HEK293 (cell line): Measurements from ENCODE around the gene YIPF6.

Experiments
- ATF2 ChIP-seq: fragments of 450-650 bp; formaldehyde crosslinking; IDR thresholded peaks from 2 replicates; pipeline ENCODE4 v1.5.1; 2016; ENCODE audit warnings: missing biosample characterization, missing genetic modification characterization, low read depth
- FEZF1 ChIP-seq: fragments of 450-650 bp; formaldehyde crosslinking; IDR thresholded peaks from 2 replicates; pipeline ENCODE4 v1.5.1; 2016; ENCODE audit warnings: missing biosample characterization, missing genetic modification characterization
- GFI1B ChIP-seq: fragments of 450-650 bp; formaldehyde crosslinking; IDR thresholded peaks from 2 replicates; pipeline ENCODE4 v1.5.1; 2016; ENCODE audit warnings: missing biosample characterization, missing genetic modification characterization
- MZF1 ChIP-seq: fragments of 450-650 bp; formaldehyde crosslinking; IDR thresholded peaks from 2 replicates; pipeline ENCODE4 v1.5.1; 2017; ENCODE audit warnings: missing biosample characterization, missing genetic modification characterization, borderline replicate concordance
- PRDM6 ChIP-seq: fragments of 450-650 bp; formaldehyde crosslinking; IDR thresholded peaks from 2 replicates; pipeline ENCODE4 v1.5.1; 2017; ENCODE audit warnings: missing biosample characterization, missing genetic modification characterization
- SP7 ChIP-seq: fragments of 450-650 bp; formaldehyde crosslinking; IDR thresholded peaks from 2 replicates; pipeline ENCODE4 v1.5.1; 2016; ENCODE audit warnings: missing biosample characterization, missing genetic modification characterization
- YY2 ChIP-seq: fragments of 450-650 bp; formaldehyde crosslinking; IDR thresholded peaks from 2 replicates; pipeline ENCODE4 v1.5.1; 2016; ENCODE audit warnings: missing biosample characterization, missing genetic modification characterization
- ZBTB21 ChIP-seq: fragments of 450-650 bp; formaldehyde crosslinking; IDR thresholded peaks from 2 replicates; pipeline ENCODE4 v1.5.1; 2017; ENCODE audit warnings: missing biosample characterization, missing genetic modification characterization
- ZFP69B ChIP-seq: fragments of 450-650 bp; formaldehyde crosslinking; IDR thresholded peaks from 2 replicates; pipeline ENCODE4 v1.5.1; 2016; ENCODE audit warnings: missing biosample characterization, missing genetic modification characterization
- ZIC2 ChIP-seq: fragments of 450-650 bp; formaldehyde crosslinking; IDR thresholded peaks from 2 replicates; pipeline ENCODE4 v1.5.1; 2016; ENCODE audit warnings: missing biosample characterization, missing genetic modification characterization
- ZNF133 ChIP-seq: fragments of 450-650 bp; formaldehyde crosslinking; IDR thresholded peaks from 2 replicates; pipeline ENCODE4 v1.5.1; 2016; ENCODE audit warnings: missing biosample characterization, missing genetic modification characterization
- ZNF148 ChIP-seq: fragments of 450-650 bp; formaldehyde crosslinking; IDR thresholded peaks from 2 replicates; pipeline ENCODE4 v1.5.0; 2017; ENCODE audit warnings: missing biosample characterization, missing genetic modification characterization, borderline replicate concordance
- ZNF16 ChIP-seq: fragments of 450-650 bp; formaldehyde crosslinking; IDR thresholded peaks from 2 replicates; pipeline ENCODE4 v1.5.1; 2016; ENCODE audit warnings: low read depth, missing biosample characterization, missing genetic modification characterization
- ZNF18 ChIP-seq: fragments of 450-650 bp; formaldehyde crosslinking; IDR thresholded peaks from 2 replicates; pipeline ENCODE4 v1.5.1; 2016; ENCODE audit warnings: missing biosample characterization, missing genetic modification characterization
- ZNF2 ChIP-seq: fragments of 450-650 bp; formaldehyde crosslinking; IDR thresholded peaks from 2 replicates; pipeline ENCODE4 v1.5.1; 2016; ENCODE audit warnings: missing biosample characterization, missing genetic modification characterization
- ZNF274 ChIP-seq, 2 experiments: fragments of 200-500 bp in 1 of 2; fragments of 450-650 bp in 1 of 2; sonication (Bioruptor generic) in 1 of 2; formaldehyde crosslinking in 1 of 2; IDR thresholded peaks; 2 replicates each; pipeline versions ENCODE4 v1.5.1 to v1.6.1; 2014 to 2016; ENCODE audit warnings: borderline replicate concordance in 1 of 2, inconsistent platforms in 1 of 2, low read length in 1 of 2, missing biosample characterization in 1 of 2, missing genetic modification characterization in 1 of 2
- ZNF362 ChIP-seq: fragments of 450-650 bp; formaldehyde crosslinking; IDR thresholded peaks from 2 replicates; pipeline ENCODE4 v1.5.1; 2016; ENCODE audit warnings: missing biosample characterization, missing genetic modification characterization
- ZNF366 ChIP-seq: fragments of 450-650 bp; formaldehyde crosslinking; conservative IDR thresholded peaks from 2 replicates; pipeline ENCODE4 v1.5.1; 2016; ENCODE audit warnings: missing biosample characterization, missing genetic modification characterization
- ZNF560 ChIP-seq: fragments of 450-650 bp; formaldehyde crosslinking; IDR thresholded peaks from 2 replicates; pipeline ENCODE4 v1.5.1; 2017; ENCODE audit warnings: missing biosample characterization, missing genetic modification characterization, borderline replicate concordance
- ZNF600 ChIP-seq: fragments of 450-650 bp; formaldehyde crosslinking; IDR thresholded peaks from 2 replicates; pipeline ENCODE4 v1.5.1; 2016; ENCODE audit warnings: missing biosample characterization, missing genetic modification characterization
- ZNF626 ChIP-seq: fragments of 450-650 bp; sonication (Bioruptor Pico); formaldehyde crosslinking; IDR thresholded peaks from 2 replicates; pipeline ENCODE4 v1.5.1; 2018; ENCODE audit warnings: missing biosample characterization, missing genetic modification characterization, inconsistent platforms
- ZNF654 ChIP-seq: fragments of 450-650 bp; formaldehyde crosslinking; IDR thresholded peaks from 2 replicates; pipeline ENCODE4 v1.5.1; 2016; ENCODE audit warnings: low read depth, missing biosample characterization, missing genetic modification characterization
- ZNF692 ChIP-seq: fragments of 450-650 bp; formaldehyde crosslinking; IDR thresholded peaks from 2 replicates; pipeline ENCODE4 v1.5.1; 2016; ENCODE audit warnings: missing biosample characterization, missing genetic modification characterization
- ZSCAN23 ChIP-seq: fragments of 450-650 bp; formaldehyde crosslinking; IDR thresholded peaks from 2 replicates; pipeline ENCODE4 v1.5.1; 2016; ENCODE audit warnings: missing biosample characterization, missing genetic modification characterization
- ZSCAN4 ChIP-seq: fragments of 450-650 bp; formaldehyde crosslinking; IDR thresholded peaks from 2 replicates; pipeline ENCODE4 v1.5.1; 2017; ENCODE audit warnings: missing biosample characterization, missing genetic modification characterization

The YIPF6 gene

GRCh38 chrX:68462653-68463052 is 36.2 kb upstream of the YIPF6 start (continued):
- no peak for TF ChIP-seq ZNF148
- TF ChIP-seq ZSCAN23 (tag by site-specific recombination) = no peak
- TF ChIP-seq YY2 (tag by site-specific recombination) = peak; percentile 59; the same call in 1 of the 2 replicates
- TF ChIP-seq FEZF1 (tag by site-specific recombination) = peak; percentile 27; the same call in 1 of the 2 replicates
- 0 out of 2 replicates have a peak, but pooled peaks have one; percentile 16 for TF ChIP-seq ZNF133
- TF ChIP-seq MZF1 (tag by site-specific recombination) = no peak
- TF ChIP-seq ZNF654 (tag by site-specific recombination) = peak; percentile 84
- TF ChIP-seq PRDM6 = no peak
- peak; percentile 52 for TF ChIP-seq ZSCAN4 (tag by site-specific recombination)
- TF ChIP-seq ZNF626 (tag by site-specific recombination) = no peak
- TF ChIP-seq ZNF274 (IDR thresholded peaks at IDR 0.05; ENCODE audit: low read length) = no peak
- TF ChIP-seq ZNF274 (tag by site-specific recombination; IDR thresholded peaks at IDR 0.05; ENCODE audit: borderline replicate concordance) = no peak
- TF ChIP-seq ZNF16 (tag by site-specific recombination) = no peak
- TF ChIP-seq ZNF2 = peak; percentile 99
- no peak for TF ChIP-seq ZIC2 (tag by site-specific recombination)
- TF ChIP-seq GFI1B (tag by site-specific recombination) = 0 out of 2 replicates have a peak, but pooled peaks have one; percentile 17
- TF ChIP-seq ZNF362 (tag by site-specific recombination) = peak; percentile 82
- no peak for TF ChIP-seq ZNF560 (tag by site-specific recombination)
- TF ChIP-seq ZNF692 (tag by site-specific recombination) = peak; percentile 52
- TF ChIP-seq ZNF366 = 0 out of 2 replicates have a peak, but pooled peaks have one; percentile 31
- TF ChIP-seq ZNF18 (tag by site-specific recombination) = 0 out of 2 replicates have a peak, but pooled peaks have one; percentile 40
- TF ChIP-seq ATF2 (tag by site-specific recombination) = peak; percentile 91
- peak; percentile 68 for TF ChIP-seq SP7 (tag by site-specific recombination)
- 0 out of 2 replicates have a peak, but pooled peaks have one; percentile 36 for TF ChIP-seq ZNF600 (tag by site-specific recombination)
- TF ChIP-seq ZBTB21 (tag by site-specific recombination) = peak; percentile 94
- peak; percentile 78 for TF ChIP-seq ZFP69B (tag by site-specific recombination)
